Heart right ventricle (tissue), 16 donors: ENCODE data around the gene GPR68. TPM values are rescaled to one million over a fixed set of nuclear protein-coding genes. Genes with fewer than 3 reads are reported as not detected.

ENCODE experiments used
- ATAC-seq, 8 donors: fragments of 200-7000 bp; cut with Tn5 transposase; one replicate each; pipeline ENCODE4 v1.9.1; 2020; ENCODE audit warnings: mild to moderate bottlenecking in 8 of 8, moderate library complexity in 8 of 8, moderate number of reproducible peaks in 1 of 8
- DNase-seq, 2 donors: peaks; one replicate each; pipeline ENCODE4 v3.0.0-alpha.2; 2020
- H3K27ac ChIP-seq, 10 donors: fragments of 200-600 bp; sonication (generic) in 2 of 10; one replicate each; pipeline versions ENCODE4 v1.5.0 to v1.8.0; 2020 to 2022; ENCODE audit warnings: mild to moderate bottlenecking in 3 of 10
- H3K27me3 ChIP-seq, 7 donors: fragments of 200-600 bp; one replicate each; pipeline ENCODE4 v1.8.0; 2021 to 2022; ENCODE audit warnings: mild to moderate bottlenecking in 2 of 7
- H3K36me3 ChIP-seq, 9 donors: fragments of 200-600 bp; sonication (generic) in 1 of 9; one replicate each; pipeline versions ENCODE4 v1.5.0 to v1.8.0; 2020 to 2022; ENCODE audit warnings: mild to moderate bottlenecking in 2 of 9
- H3K4me1 ChIP-seq, 9 donors: fragments of 200-600 bp; sonication (generic) in 1 of 9; one replicate each; pipeline versions ENCODE4 v1.5.0 to v1.8.0; 2020 to 2022; ENCODE audit warnings: mild to moderate bottlenecking in 4 of 9
- H3K4me3 ChIP-seq, 10 donors: fragments of 200-600 bp; sonication (generic) in 2 of 10; one replicate each; pipeline versions ENCODE4 v1.5.0 to v1.8.0; 2020 to 2022; ENCODE audit warnings: mild to moderate bottlenecking in 7 of 10, moderate library complexity in 2 of 10
- H3K9me3 ChIP-seq, 11 donors: fragments of 200-600 bp in 10 of 11; sonication (generic) in 2 of 11; one replicate each; pipeline versions ENCODE4 v1.5.0 to v1.8.0; 2013 to 2022; ENCODE audit warnings: mild to moderate bottlenecking in 2 of 11, control low read depth in 1 of 11, moderate library complexity in 1 of 11
- CTCF ChIP-seq, 9 donors: fragments of 200-600 bp; sonication (generic) in 2 of 9; IDR thresholded peaks; one replicate each; pipeline versions ENCODE4 v1.5.0 to v1.8.0; 2021 to 2022; ENCODE audit warnings: antibody characterized with exemption in 9 of 9, mild to moderate bottlenecking in 5 of 9, moderate library complexity in 1 of 9
- WGBS, 2 donors: extraction: QIAGEN DNeasy Blood & Tissue Kit; methylation state at CpG; one replicate each; pipeline ENCODE4 v1.1.7; 2013; ENCODE audit warnings: inconsistent platforms in 1 of 2; 5-methylcytosine and 5-hydroxymethylcytosine counted together
- intact Hi-C, 10 donors: fragments of 100-400 bp; cut with DNase I; formaldehyde crosslinking; loops; one replicate each; pipeline versions ENCODE4 v1.11.1 to v1.14.2; 2022
- polyA plus RNA-seq, 2 donors: library from polyadenylated mRNA; stranded (reverse); fragments of 200-250 nt; gene quantifications; one replicate each; pipeline ENCODE4 v1.2.3, GENCODE V29; 2013
- total RNA-seq, 10 donors: library from RNA; stranded (reverse); fragmentation: NEBNext Ultra II Directional in 3 of 10; extraction: Animal tissue kit (Norgen Biotek cat#: 25700) in 3 of 10; gene quantifications; one replicate each; pipeline versions ENCODE4 v1.2.1 to v1.2.4, GENCODE V29; 2021 to 2023
- donor health status: Arrhythmogenic right ventricular cardiomyopathy.
- donor health status: ischemic (EF 13 %, LVEDD 7.1; RV severe dilation, severe dysfunction).
- donor health status: healthy with polysubstance abuse.
- donor health status: DM: no; HTN: yes; CAD: no.
- donor health status: DM: no; HTN: no; CAD: no.
- donor health status: ischemic (EF 25% LVEDD 6.9; RV normal size, moderate dysfunction).
- donor health status: ischemic (EF 25% LVEDD 5.7; RV mildly dilated, moderate dysfunction).
- donor health status: healthy.
- donor health status: DM: yes; HTN: yes; CAD: no.
- donor health status: Ischemic cardiomyopathy.
- donor health status: ischemic (EF 35%, LVEDD 5.7; RV mildly dilated, moderate dysfunction).
- donor health status: nonischemic (EF 11% LVEDD 7.7; RV severe dilation, severe dysfunction).
- donor health status: DM: yes; HTN: yes; CAD: no.
- donor health status: PGD.
- donor health status: ischemic (EF 29% LVEDD 5.4; RV normal size, mild dysfunction).
- donor health status: nonischemic (EF 23%, LVEDD 6.1; RV moderate dilation, normal function).

GPR68 gene
- total and polyA plus RNA-seq, 12 donors: 0.13 to 2.4 (median 0.29) TPM

- WGBS, 2 donors: 4% methylated on average over 50 to 95 of the region's 95 CpGs
- DNase-seq: peak in 1 of 2 donors; percentile 53
Observed at GRCh38 chr14:91252871-91253794, 8.6 kb upstream of the GPR68 start.

GRCh38 chr14:91250912-91251311 is 6.4 kb upstream of the GPR68 start:
- Histone ChIP-seq H3K27me3 (peaks cover 0 to 23% (median 0%) of the 10 kb centered on the region in 7 donors), H3K36me3 (no peaks in the 10 kb centered on the region), H3K27ac (peak overlapping the region in 5 of 10 donors; percentile 0 to 56 (median 24)), H3K9me3 (peaks cover 0 to 6% (median 0%) of the 10 kb centered on the region in 11 donors), H3K4me1 (peaks cover 9 to 52% (median 12%) of the 10 kb centered on the region in 9 donors), H3K4me3 (no peak overlapping the region)
- no peak for TF ChIP-seq CTCF (IDR thresholded peaks at IDR 0.05)
- DNase-seq (no peak), ATAC-seq (peak in 1 of 8 donors; percentile 47)
- 48 to 59% methylated on average over 5 of the region's 5 CpGs for WGBS, 2 donors
- intact Hi-C loops: no loop called here

More at GRCh38 chr14:91252871-91253794, 8.6 kb upstream of the GPR68 start:
- Histone ChIP-seq H3K27ac (peak overlapping the region in 6 of 10 donors; percentile 22 to 78 (median 66)), H3K27me3 (peaks cover 0 to 23% (median 0%) of the 10 kb centered on the region in 7 donors), H3K4me1 (peaks cover 9 to 71% (median 28%) of the 10 kb centered on the region in 9 donors), H3K9me3 (no peaks in the 10 kb centered on the region), H3K4me3 (peak overlapping the region; percentile 38 to 71 (median 60)), H3K36me3 (no peaks in the 10 kb centered on the region)
- peak in 1 of 9 donors; percentile 14 for TF ChIP-seq CTCF (IDR thresholded peaks at IDR 0.05)
- peak in 7 of 8 donors; percentile 24 to 68 (median 36) for ATAC-seq
- intact Hi-C loops: no loop called here

- Histone ChIP-seq H3K4me1 (peaks cover 9 to 55% (median 12%) of the 10 kb centered on the region in 9 donors), H3K9me3 (peaks cover 0 to 6% (median 0%) of the 10 kb centered on the region in 11 donors), H3K27me3 (peaks cover 0 to 23% (median 0%) of the 10 kb centered on the region in 7 donors), H3K27ac (peak overlapping the region in 6 of 10 donors; percentile 15 to 56 (median 24)), H3K4me3 (no peak overlapping the region), H3K36me3 (no peaks in the 10 kb centered on the region)
- no peak for TF ChIP-seq CTCF (IDR thresholded peaks at IDR 0.05)
- WGBS, 2 donors: 76 to 82% methylated on average over 10 of the region's 10 CpGs
- no peak for DNase-seq
- intact Hi-C loops: no loop called here
- ATAC-seq: no peak
Observed at GRCh38 chr14:91249841-91250616, 5.5 kb upstream of the GPR68 start.
